Sigmoid colon (tissue), 4 donors: Measurements from ENCODE around the gene GBA2.

Source experiments
- CTCF ChIP-seq, 4 experiments: fragments of 450-650 bp in 3 of 4; fragments of 200-600 bp in 1 of 4; IDR thresholded peaks; one replicate each; pipeline ENCODE4 v1.5.1; 2016 to 2019; ENCODE audit warnings: antibody characterized with exemption in 4 of 4, mild to moderate bottlenecking in 3 of 4, moderate library complexity in 2 of 4
- EP300 ChIP-seq, 4 donors: sonication (generic); formaldehyde crosslinking; IDR thresholded peaks; one replicate each; pipeline ENCODE4 v1.6.1; 2017; ENCODE audit warnings: antibody characterized with exemption in 4 of 4
- POLR2A ChIP-seq, 2 donors: fragments of 450-650 bp; IDR thresholded peaks; one replicate each; pipeline ENCODE4 v1.6.1; 2016; ENCODE audit warnings: antibody characterized with exemption in 2 of 2, mild to moderate bottlenecking in 2 of 2, moderate library complexity in 2 of 2
- POLR2AphosphoS5 ChIP-seq, 4 donors: sonication (generic); formaldehyde crosslinking; IDR thresholded peaks; one replicate each; pipeline ENCODE4 v1.6.1; 2017; ENCODE audit warnings: antibody characterized with exemption in 4 of 4

- TF ChIP-seq EP300 (IDR thresholded peaks at IDR 0.05) (no peak), POLR2AphosphoS5 (IDR thresholded peaks at IDR 0.05) (peak in 1 of 4 donors; percentile 8), CTCF (IDR thresholded peaks at IDR 0.05) (no peak), POLR2A (IDR thresholded peaks at IDR 0.05) (no peak)
Observed at GRCh38 chr9:35712762-35713400, 36.1 kb downstream of the GBA2 start.
